SK-N-SH (cell line): ENCODE data around the gene B3GALT5.
A peak's percentile ranks its signal among the peaks of the same experiment; 100 is the strongest.

Source experiments
- ELF1 ChIP-seq: IDR thresholded peaks from 2 replicates; pipeline ENCODE4 v1.4.0; 2012
- RXRA ChIP-seq: IDR thresholded peaks from 2 replicates; pipeline ENCODE4 v1.4.0; 2012; ENCODE audit warnings: low read depth, mild to moderate bottlenecking, borderline replicate concordance
- SMC3 ChIP-seq: IDR thresholded peaks from 2 replicates; pipeline ENCODE4 v1.6.1; 2012; ENCODE audit warnings: low read depth, low read length, improper control_type of control experiment
- TF ChIP-seq, protein P1 (sequence below): fragments of 200-600 bp; sonication (generic); IDR thresholded peaks from 2 replicates; pipeline ENCODE4 v1.6.1; 2017; ENCODE audit warnings: antibody characterized with exemption, mild to moderate bottlenecking, moderate library complexity
- TF ChIP-seq, protein P2 (sequence below): IDR thresholded peaks from 2 replicates; pipeline ENCODE4 v1.4.0; 2012; ENCODE audit warnings: low read depth

DNA sequence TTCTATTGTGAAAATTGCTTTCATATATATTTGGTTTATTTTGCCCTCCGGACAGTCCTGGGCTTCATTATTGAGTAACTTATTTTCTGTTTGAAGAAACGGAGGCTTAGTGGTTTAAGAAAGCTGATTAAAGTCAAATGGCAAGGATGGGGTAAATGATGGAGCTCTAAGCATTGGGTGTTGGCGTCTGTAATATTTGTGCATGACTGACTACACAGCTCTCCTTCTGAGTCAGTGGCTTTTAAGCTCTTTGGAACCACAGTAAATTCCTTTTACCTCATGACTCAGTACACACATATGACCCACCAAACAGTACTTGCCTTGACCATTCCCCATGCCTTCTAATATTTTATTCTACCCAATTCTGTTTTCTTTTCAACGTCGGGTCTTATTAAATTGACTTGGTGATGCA lies 21.0 kb downstream of the B3GALT5 start:
- TF ChIP-seq, protein P1, sequence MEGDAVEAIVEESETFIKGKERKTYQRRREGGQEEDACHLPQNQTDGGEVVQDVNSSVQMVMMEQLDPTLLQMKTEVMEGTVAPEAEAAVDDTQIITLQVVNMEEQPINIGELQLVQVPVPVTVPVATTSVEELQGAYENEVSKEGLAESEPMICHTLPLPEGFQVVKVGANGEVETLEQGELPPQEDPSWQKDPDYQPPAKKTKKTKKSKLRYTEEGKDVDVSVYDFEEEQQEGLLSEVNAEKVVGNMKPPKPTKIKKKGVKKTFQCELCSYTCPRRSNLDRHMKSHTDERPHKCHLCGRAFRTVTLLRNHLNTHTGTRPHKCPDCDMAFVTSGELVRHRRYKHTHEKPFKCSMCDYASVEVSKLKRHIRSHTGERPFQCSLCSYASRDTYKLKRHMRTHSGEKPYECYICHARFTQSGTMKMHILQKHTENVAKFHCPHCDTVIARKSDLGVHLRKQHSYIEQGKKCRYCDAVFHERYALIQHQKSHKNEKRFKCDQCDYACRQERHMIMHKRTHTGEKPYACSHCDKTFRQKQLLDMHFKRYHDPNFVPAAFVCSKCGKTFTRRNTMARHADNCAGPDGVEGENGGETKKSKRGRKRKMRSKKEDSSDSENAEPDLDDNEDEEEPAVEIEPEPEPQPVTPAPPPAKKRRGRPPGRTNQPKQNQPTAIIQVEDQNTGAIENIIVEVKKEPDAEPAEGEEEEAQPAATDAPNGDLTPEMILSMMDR, result no peak
- no peak for TF ChIP-seq SMC3
- TF ChIP-seq, protein P2, sequence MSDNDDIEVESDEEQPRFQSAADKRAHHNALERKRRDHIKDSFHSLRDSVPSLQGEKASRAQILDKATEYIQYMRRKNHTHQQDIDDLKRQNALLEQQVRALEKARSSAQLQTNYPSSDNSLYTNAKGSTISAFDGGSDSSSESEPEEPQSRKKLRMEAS, result no peak
- 0 out of 2 replicates have a peak, but pooled peaks have one; percentile 6 for TF ChIP-seq RXRA
- TF ChIP-seq ELF1, result no peak
